Dermis blood vessel endothelial cell (primary cell): ENCODE results near the gene TLE3. TPM values are rescaled to one million over a fixed set of nuclear protein-coding genes. Genes with fewer than 3 reads are reported as not detected.

ENCODE experiments used
- DNase-seq: peaks from one replicate; pipeline ENCODE4 v3.0.0; 2010
- total RNA-seq: library from RNA; depleted of rRNA; stranded (reverse); fragments of >200 nt; gene quantifications from 2 replicates; pipeline ENCODE4 v1.2.3, GENCODE V29; 2014

TLE3 gene
- total RNA-seq, 1 donor from 2014 or later, result 25.4 TPM

DNA sequence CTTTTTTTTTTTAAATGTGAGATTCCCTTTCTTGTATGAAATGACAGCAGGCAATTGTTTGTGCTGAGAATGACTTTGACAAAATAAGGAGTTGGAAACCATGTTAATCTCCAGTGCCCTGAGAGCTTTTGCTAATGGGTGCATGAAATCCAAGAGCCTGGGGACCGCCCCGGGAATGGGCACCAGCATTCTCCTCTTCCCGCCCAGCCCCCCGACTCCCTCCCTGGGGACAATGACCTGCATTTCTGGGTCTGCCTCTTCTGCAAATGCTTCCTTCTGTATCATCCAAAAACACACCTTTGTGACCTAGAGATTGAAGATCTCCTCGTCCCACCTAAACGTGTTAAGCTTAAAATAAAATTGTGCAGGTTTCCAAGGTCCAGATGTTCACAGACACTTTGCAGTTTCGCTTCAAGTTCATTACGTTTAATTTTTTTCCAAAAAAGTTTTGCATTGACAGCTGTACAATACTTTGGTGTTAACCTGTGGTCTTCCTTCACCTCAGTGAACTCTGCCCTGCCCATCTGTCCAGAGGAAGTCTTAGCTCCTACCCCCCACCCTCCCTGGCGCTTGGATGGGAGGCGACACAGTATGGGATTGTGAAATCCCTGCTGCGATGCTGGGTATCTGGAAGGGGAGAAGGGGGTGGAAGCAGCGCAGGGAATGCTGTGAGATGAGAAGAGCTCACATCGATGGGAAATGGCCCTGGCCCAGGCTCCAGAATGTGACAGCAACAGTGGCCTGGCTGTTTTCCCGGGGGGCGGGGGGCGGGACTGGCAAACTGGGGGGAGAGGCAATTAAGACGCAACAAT lies 50.1 kb downstream of the TLE3 start:
- no peak for DNase-seq

DNA sequence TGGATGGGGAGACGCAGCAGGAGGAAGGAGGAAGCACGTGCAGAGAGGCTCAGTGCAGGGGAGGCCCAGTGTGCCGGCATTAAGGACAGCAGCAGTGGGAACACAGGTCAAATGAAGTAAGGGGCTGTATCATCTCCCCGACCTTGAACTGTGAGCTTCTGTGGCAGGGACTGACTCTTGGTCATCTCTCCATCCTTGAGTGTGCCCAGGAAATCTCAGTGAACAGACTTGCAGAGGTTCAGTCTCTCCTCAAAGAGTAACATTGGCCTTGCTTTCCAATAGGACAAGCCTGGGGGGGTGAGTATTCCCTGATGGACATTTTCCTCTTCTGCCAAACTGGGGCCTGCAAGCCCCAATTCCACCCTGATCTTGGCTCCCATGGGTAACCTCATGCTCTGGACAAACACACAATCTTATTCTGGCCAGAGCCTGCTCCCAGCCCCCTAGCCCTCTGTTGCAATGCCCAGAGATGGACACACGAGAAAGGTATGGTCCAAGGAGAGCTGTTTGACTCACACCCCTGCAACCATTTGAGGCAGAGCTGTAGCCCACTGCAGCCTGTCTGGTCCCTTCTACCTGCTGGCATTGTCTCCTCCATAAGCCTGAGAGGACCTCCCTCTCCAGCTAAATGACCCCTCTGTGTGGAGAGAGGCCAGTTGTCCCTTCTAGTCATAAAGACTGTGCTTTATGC lies 50.9 kb downstream of the TLE3 start:
- no peak for DNase-seq

DNA sequence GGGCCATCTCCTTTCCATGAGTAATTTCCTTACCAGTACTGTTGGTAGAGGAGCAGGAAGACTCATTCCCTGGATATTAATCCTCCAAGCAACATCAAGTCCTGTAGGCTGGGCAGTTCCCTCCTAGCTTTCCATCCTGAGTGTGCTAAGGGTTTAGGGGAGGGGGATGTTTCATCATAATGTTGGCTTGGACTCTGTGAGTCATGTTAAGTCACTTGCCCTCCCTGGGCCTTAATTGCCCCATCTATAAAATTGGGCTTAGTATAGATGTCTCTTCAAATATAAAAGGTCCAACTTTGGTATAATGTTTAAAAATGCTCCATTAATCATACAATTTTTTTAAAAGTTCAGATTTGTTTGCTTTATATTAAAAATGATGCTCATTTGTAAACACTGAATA lies 52.7 kb downstream of the TLE3 start:
- DNase-seq, result no peak

DNA sequence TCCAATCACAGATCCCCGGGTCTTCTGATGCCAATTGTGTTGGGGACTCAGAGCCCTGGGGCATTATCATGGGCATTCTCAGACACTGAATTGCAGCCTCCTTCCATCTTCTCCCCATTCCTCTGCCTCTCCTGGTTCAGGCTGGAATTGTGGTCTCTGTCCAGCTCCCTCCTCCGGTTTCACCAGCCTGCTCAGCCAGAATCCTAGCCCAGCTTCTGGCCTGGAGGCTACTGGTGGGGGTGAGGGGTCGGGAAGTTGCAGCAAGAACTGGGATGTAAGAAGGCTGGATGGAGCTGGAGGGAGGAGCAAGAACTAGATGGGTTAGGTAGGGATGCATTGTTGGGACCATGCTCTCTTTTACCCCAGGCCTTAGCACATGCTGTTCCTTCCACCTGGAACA lies 53.5 kb downstream of the TLE3 start:
- no peak for DNase-seq

DNA sequence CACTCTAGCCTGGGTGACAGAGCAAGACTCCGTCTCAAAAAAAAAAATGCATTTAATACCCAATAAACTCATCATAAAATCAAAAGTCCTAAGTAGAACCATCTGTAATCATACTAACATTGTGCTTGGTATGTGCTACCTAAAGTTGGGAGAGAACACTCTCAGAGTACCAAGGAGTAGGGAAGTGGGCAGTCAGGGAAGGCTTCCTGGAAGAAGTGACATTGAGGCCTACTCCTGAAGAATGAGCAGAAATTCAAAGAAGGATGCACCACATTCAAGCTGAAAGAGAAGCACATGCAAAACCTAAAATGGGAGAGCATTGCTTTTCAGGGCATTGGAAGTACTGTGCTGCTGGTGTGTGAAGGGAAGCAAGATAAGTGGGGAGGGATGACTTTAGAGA lies 54.1 kb downstream of the TLE3 start:
- no peak for DNase-seq

DNA sequence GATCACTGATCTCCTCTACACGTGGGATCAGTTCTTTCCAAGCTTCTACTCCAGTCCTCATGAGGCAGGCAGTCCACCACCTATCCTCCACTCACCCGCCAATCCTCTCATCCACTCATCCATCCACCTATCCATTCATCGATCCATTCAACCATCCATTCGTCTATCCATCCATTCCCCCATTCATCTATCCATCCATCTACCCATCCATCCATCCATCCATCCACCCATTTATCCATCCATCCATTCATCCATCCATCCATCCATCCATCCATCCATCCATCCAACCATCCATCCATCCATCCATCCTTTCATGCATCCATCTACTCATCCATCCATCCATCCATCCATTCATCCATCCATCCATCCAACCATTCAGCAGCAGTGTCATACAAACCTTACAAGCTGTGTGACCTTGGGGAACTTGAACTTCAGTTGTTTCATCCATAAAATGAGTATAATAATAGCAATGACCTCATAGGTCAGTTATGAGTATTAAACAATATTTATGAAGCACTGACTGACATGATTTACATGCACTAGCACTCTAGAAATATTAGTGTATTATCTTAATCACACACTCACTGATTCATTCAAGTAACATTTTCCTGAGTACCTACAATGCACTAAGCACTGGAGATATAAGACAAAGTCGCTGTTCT lies 55.0 kb downstream of the TLE3 start:
- DNase-seq, result no peak

DNA sequence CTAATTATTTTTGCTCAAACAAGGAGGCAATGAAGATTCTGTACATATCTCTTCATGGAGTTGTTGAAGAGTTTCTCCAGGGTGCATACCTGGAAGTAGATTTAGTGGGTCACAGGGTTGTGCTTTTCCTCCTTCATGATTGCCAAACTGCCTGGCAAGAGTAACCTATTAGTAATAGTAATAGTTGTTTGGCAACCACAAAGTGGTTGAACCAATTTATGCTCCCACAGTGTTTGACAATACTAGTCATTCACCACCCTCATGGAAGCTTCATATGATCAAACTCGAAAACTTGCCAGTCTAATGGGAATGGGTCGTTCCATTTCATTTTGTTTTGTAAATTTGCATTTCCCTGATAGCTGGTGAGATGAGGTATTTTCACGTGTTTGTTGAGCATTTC lies 57.8 kb downstream of the TLE3 start:
- DNase-seq, result no peak

DNA sequence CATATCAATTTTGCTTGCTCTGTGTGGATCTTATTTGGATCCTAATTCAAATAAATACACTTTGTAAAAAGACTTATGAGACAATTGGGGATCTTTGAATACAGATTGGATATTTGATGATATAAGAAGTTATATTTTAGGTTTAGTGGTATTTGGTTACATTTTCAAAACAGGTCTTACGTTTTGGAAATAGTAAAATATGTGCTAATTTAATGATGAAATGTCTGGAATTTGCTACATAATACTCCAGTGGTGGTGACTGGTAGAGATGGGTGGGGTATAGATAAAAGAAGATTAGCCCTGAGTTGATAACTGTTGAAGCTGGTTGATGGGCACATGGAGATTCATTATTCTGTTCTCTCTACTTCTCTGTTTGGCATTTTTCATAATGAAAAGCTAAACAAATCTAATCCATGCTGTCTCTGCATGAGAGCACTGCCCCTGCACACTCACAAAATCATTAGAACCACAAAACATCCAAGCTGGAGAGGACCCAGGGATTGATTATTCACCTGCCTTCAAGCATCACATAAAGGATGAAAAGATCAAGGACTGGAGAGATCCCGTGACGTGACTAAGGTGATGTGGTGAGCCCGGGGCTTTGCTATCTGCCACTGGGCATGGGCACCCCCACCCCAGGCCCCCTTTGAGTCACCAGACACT lies 58.9 kb downstream of the TLE3 start:
- no peak for DNase-seq

DNA sequence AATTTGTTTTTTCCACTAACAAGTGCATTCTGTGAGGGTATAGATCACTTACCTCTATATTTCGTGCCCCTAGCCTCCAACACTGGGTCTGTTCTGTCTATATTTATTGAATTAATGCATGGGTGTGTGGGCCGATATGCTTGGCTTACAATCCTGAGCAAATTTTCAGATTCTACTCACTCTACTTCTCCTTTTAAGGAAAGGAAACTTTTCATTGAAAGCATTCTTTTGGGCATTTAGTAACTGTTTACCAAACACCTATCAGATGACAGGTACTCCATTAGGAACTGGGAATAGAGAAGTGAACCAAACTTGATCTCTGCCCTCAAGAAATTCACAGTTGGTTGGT lies 60.5 kb downstream of the TLE3 start:
- no peak for DNase-seq

DNA sequence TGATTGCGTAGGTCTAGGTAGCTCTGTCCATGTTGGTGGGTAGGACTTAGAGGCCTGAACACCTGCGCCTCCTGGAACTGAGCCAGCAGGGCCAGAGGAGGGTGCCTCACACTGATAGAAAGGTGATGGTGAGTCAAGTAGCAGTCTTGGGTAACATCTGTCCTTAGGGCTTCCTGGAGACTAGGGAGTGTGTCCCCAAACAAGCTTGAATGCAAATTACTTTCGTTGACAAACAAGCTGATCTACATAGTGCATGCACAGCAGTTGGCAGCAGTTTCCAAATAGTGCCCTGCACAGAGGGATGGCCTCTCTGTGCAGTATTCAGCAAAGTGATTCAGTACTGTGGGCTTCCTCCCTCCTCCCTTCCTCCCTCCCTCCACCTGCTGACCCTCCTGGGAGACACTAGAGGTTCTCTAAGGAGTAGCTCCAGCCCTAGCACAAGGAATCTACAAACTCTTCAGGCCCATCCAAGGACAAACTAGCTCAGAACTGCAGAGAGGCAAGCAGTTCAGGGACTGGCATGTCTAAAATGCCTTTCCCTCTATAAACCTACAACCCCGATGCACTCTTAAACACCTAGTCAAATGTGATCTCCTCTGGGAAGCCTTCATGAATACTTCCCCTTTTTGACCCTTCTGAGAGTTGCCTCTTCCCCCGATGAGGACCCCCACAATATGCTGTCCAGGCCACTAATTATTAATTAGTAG lies 61.0 kb downstream of the TLE3 start:
- no peak for DNase-seq

DNA sequence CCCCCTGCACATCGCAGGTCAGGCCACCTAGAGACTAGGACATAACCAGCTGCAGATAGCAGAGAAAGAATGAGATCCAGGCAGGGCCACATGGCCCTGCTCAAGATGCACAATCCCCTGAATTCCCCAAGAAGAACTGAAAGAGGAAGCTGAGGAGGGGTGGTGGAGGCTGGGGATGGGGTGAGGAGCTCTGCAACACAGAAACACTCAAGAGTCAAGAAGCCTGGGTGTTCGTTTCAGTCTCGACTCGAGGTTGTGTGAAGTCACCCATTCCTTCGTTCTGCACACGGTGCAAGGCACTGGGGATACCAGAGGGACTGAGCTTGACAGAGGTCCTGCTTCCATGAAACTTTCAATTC lies 62.0 kb downstream of the TLE3 start:
- no peak for DNase-seq

DNA sequence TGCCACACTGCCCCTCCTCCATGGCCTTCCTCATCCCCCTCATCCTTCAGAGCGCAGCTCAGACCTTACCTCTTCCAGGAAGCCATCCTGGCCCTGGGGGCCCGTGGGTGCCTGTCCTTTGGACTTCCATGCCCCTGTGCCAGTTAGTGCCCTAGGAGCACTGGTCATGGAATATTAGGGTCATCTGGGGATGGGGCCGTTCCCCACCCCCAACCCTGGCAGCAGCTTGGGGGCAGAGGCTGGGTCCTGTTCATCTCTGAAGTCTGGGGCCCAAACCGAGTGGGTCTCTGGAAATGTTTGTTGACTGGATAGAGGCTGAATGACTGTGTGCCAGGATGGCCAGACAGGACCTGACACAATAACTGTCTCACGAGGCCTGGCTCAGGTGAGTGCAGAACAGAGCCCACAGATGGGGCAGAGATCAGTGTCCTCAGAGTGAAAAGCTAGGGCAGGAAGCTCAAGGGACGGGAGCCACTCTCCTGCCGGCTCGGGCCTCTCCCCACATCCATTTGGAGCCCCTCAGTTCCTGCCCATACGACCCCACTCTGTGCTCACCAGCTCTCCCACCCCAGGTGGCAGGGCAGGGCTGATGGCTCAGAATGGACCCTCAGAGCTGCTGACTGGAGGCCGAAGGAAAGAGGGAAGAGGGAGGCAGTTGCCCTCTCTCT lies 62.5 kb downstream of the TLE3 start:
- DNase-seq, result no peak

DNA sequence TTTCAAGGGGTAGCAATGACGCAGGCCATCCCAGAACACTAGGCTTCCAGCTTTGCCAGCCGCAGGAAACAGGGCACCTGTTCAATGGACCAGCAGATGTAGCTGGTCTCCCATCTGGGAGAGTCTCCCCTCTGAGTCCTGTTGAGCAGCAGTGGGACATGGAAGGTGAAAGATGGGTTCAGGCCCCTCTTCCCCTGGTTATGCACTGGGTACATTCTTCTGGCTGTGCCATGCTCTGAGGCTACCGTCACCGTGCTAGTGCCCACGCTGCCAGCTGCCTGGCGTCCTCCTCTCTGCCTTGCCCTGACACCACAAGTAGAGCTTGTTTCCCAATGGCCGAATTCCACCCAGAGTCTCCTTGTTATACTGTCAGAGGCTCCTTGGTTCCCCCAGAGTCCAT lies 63.1 kb downstream of the TLE3 start:
- no peak for DNase-seq

DNA sequence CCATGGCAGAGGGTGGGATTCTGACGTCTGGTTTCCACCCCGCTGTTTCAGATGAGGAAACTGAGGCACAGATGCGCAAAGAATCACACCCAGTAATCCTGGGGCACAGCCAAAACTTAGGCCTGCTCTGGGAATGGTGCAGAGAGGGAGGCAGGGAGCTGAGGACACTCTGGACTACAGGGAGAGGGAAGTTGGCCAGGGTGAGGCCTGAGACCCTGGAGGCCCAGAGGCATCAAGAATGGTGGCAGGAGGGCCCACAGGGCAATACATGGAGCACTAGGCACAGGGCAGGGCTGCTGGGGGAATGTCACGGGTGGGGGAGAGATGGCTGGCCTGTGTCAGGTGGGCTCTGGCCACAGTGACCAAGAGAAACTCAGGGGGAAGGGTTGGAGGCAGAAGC lies 63.6 kb downstream of the TLE3 start:
- DNase-seq, result no peak

DNA sequence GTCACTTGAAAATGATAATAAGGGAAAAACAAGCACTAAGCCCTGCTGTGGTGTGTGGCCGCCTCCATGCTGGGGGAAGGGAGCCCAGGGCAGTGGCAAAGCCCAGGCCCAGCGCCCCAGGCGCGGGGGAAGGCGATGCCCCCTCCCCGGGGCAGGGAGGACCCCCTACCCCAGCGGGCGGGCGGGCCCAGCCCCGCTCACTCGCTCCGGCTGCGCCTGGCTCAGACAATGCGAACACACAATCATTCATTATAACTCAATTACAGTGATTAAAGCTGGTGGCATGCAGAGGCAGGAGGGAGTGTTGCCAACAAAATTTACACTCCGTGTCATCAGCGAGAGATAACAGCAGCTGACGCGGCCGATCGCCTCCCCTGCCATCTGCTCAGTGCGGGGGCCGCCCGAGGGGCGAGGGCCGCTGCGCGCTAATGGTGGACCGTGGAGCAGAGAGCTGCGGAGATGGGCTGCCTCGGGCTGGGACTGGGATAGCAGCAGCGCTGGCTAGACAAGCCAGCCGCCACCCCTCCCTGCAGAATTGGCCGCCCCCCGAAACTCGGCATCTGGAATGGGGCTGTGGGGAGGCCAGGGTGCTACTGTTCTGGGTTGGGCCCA lies 64.1 kb downstream of the TLE3 start:
- no peak for DNase-seq

DNA sequence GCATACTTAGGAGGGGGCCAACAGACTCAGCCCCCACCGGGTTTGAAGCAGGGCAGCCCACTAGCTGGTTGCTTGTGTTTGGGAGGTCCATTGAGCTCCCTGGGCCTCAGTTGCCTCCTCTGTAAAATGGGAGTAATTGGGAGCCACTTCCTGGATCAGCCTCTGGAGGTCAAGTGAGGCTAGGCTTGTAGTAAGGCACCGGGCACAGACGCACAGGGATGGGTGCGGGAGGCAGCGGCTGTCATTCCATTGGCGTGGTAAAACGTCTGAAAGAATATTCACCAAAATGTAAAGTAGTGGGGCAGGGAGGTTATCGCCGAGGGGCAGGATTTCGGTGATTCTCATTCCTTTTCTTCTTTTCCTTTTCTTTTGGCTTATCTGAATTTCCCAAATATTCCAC lies 64.6 kb downstream of the TLE3 start:
- DNase-seq, result no peak

DNA sequence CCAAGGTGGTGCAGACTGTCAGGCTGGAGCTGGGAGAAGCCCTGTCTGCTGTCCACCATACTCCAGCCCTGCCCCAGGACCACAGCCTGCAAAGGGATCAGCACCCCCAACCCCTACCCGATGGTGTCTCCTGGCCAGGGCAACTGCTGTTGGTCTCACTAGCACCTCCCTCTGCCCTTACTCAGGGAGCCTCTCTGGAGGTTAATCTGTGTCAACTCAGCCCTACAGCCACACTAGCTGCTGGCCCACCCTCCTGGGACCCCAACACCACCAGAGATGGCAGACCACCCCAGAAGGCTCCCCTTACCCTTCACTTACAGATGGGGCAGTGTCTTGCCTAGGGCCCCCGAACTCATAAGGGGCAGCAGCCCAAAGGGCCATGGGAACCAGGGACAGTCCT lies 65.2 kb downstream of the TLE3 start:
- DNase-seq, result no peak

DNA sequence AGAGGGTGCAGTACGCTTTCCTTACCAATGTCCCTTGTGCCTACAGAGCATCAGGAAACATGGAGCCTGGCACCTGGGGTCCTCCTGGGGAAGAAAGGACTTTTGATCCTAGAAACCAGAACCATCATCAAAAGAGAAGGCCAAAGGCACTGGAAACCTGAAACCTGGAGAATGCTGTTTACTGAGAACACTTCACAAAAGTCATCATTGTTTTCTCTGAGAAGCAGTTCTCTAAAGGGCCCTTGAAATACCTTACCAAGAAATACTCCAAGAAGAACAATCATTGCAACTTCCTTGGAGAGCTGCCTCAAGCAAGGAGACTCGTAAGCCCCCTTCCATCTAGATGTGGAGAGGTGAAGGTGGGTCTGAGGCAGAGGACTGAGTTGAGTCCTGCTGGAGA lies 66.0 kb downstream of the TLE3 start:
- DNase-seq, result no peak

DNA sequence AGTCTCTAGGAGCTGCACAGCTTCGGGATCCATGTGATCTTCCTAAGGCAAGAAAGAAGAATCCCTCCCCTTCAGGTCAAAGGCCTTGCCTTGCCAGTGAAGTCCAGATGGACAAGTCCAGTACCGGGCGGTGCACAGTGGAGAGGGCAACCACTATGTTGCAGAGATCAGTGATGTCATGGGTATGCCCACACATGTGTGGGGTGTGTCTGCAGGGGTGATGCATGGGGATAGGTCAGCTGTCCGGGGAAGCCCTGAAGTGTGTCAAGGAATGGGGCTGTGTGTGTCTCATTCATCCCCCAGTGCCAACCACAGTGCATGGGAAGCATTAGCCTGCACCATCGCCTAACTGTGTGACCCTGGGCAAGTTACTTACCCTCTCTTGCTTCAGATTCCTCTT lies 66.5 kb downstream of the TLE3 start:
- DNase-seq, result no peak

DNA sequence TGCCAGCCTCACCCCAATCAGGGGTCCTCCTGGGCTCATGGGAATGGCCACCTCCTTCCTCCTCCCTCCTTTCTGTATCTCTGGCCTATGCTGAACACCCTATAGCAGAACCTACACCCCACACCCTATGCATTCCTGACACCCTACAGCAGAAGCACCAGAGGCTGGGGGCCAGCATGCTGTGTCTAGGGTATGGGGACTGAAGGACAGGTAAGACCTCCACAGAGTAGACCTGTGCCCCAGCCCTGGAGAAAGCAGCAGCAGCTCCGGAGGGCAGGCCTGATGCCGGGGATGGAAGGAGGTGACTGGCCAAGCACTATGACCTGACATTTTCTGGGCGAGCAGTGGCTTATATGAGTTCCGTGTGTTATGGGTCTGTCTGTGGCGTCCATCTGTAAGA lies 66.9 kb downstream of the TLE3 start:
- DNase-seq, result no peak

DNA sequence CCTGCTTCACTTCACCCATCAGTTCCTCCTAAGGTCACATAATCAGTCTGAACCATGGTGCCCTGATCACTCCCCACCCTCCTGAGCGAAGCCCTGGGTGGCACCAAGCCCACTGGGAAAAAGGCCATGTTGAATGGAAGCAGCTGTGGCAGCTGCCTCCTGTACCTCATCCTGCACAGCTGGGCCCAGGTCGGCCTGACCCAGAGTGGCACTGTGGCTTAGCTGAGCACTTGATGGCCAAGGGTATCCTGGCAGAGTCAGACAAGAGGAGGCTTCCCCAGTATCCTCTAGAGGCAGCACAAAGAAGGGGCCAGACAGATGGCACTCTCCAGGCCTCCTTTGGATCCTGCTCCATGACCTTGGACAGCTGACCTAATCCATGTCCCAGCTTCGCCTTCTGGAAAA lies 68.4 kb downstream of the TLE3 start:
- no peak for DNase-seq

DNA sequence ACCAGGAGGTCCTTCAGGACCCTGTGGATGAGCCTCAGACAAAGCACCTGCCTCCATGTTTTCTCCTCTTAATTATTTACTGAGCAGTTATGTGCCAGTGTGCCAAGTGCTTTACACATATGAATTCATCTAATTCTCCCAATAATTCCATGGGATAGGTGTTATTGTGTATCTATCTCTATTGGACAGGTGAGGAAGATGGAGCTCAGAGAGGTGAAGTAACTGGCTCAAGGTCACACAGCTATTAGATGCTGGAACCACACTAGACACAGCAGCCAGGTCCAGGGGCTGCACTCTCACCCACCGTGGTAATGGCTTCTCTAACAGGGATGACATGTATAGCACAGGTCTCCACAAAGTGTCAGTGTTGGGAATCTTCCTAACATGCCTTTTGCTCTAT lies 70.2 kb downstream of the TLE3 start:
- no peak for DNase-seq
